Neutrophil (primary cell): ENCODE results near the gene RAB5B.
"Not testable (repeated sequence)": the region's sequence is repeated elsewhere in the genome, so short reads cannot be mapped to it uniquely, and the experiment has no call there.

ENCODE experiments used
- H3K27ac ChIP-seq: fragments of 200-600 bp; sonication (generic); 2 replicates; pipeline ENCODE4 v1.5.1; 2016; ENCODE audit warnings: mild to moderate bottlenecking, moderate library complexity
- H3K27me3 ChIP-seq: fragments of 200-600 bp; sonication (generic); 2 replicates; pipeline ENCODE4 v1.6.0; 2016; ENCODE audit warnings: mild to moderate bottlenecking
- H3K36me3 ChIP-seq: fragments of 200-600 bp; sonication (generic); 2 replicates; pipeline ENCODE4 v1.5.1; 2017
- H3K4me1 ChIP-seq, 2 experiments: fragments of 200-600 bp in 1 of 2; sonication (generic) in 1 of 2; 1 replicate in 1 of 2; 2 replicates in 1 of 2; pipeline versions ENCODE4 v1.5.1 to v1.6.1; 2013 to 2016; ENCODE audit warnings: low read depth in 1 of 2, low read length in 1 of 2, mild to moderate bottlenecking in 1 of 2, moderate library complexity in 1 of 2; ENCODE audit not compliant: control insufficient read depth in 1 of 2, insufficient read depth in 1 of 2
- H3K4me3 ChIP-seq, 2 experiments: fragments of 200-600 bp in 1 of 2; sonication (generic) in 1 of 2; 1 replicate in 1 of 2; 2 replicates in 1 of 2; pipeline ENCODE4 v1.5.1; 2013 to 2016; ENCODE audit warnings: low read depth in 1 of 2, low read length in 1 of 2, mild to moderate bottlenecking in 1 of 2, moderate library complexity in 1 of 2
- H3K9me3 ChIP-seq: fragments of 200-600 bp; sonication (generic); 2 replicates; pipeline ENCODE4 v1.5.1; 2016
- TF ChIP-seq, protein P1 (sequence below): fragments of 200-600 bp; sonication (generic); IDR thresholded peaks from 2 replicates; pipeline ENCODE4 v1.5.1; 2016; ENCODE audit warnings: antibody characterized with exemption

The RAB5B gene

DNA sequence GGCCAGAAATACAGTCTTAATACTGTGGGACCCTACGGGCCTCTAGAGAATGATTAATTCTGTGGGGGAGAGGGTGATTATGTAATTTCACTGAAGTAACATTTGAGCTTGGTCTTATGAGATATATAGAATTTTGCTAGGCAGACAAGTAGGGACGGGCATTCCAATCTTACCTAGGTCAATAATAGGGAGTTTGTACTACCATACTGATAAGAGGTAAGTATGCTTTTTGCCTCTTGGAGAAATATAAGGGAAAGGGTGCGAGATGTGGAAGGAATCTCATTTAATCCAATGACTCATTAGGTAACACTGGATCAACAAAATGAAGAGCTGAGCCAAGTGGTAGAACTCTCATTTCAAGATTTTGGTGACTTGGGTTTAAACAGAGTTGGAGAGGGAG is 5.2 kb downstream of the RAB5B start:
- H3K4me1 ChIP-seq = peaks cover 79 to 92% of the 10 kb centered on the region in 2 experiments
- H3K27ac ChIP-seq = peak overlapping the region; percentile 65
- H3K36me3 ChIP-seq = peaks cover 18% of the 10 kb centered on the region

DNA sequence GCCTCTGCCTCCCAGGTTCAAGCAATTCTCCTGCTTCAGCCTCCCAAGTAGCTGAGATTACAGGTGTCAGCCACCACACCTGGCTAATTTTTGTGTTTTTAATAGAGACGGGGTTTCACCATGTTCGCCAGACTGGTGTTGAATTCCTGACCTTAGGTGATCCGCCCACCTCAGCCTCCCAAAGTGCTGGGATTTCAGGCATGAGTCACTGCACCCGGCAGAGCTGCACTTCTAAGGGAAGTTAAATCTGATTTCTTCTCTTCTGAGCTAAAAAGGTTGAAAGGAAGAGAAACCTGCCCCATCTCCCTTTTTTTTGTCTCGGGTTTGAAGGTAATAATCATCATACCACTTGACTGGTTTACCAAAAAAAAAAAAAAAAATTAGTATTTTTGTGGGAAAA is 8.0 kb downstream of the RAB5B start:
- H3K27ac ChIP-seq = peak overlapping the region; percentile 73
- H3K4me3 ChIP-seq, H3K9me3 ChIP-seq, H3K27me3 ChIP-seq: not testable (repeated sequence)
- H3K4me1 ChIP-seq = peaks cover 74 to 86% of the 10 kb centered on the region in 2 experiments
- H3K36me3 ChIP-seq = peaks cover 30% of the 10 kb centered on the region

More for the DNA sequence above, 5.2 kb downstream of the RAB5B start:
- Histone ChIP-seq H3K9me3 (no peaks in the 10 kb centered on the region), H3K27me3 (no peaks in the 10 kb centered on the region), H3K4me3 (no peak overlapping the region)
- TF ChIP-seq, protein P1, sequence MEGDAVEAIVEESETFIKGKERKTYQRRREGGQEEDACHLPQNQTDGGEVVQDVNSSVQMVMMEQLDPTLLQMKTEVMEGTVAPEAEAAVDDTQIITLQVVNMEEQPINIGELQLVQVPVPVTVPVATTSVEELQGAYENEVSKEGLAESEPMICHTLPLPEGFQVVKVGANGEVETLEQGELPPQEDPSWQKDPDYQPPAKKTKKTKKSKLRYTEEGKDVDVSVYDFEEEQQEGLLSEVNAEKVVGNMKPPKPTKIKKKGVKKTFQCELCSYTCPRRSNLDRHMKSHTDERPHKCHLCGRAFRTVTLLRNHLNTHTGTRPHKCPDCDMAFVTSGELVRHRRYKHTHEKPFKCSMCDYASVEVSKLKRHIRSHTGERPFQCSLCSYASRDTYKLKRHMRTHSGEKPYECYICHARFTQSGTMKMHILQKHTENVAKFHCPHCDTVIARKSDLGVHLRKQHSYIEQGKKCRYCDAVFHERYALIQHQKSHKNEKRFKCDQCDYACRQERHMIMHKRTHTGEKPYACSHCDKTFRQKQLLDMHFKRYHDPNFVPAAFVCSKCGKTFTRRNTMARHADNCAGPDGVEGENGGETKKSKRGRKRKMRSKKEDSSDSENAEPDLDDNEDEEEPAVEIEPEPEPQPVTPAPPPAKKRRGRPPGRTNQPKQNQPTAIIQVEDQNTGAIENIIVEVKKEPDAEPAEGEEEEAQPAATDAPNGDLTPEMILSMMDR = no peak

DNA sequence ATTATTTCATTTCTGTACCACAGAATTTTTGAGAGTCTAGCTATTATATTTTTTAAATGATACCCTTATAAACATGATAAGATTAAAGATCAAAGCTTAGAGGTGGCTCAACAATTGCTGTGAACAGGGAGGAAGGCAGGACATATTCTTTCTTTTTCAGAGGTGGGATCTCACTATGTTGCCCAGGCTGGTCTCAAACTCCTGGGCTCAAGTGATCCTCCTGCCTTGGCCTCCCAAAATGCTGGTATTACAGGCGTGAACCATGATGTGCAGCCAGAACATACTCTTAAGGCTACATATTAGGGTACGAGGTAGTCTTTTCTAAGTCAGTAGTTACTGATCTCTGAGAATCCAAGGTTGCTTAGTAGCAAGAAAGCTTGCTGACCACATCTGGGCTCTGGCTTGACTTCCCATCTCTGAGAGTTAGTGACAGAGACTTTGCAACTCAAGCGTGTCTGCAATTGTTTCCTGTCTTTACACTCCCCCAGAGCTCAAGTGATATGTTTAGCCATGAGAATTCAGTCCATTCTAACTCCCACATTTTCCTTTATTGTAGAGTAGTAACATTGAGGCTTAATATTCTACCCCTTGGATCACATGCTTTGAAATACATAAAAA is 8.6 kb downstream of the RAB5B start:
- no peaks in the 10 kb centered on the region for H3K27me3 ChIP-seq
- TF ChIP-seq, protein P1 = no peak
- peak overlapping the region; percentile 73 for H3K27ac ChIP-seq
- H3K9me3 ChIP-seq = no peaks in the 10 kb centered on the region
- H3K36me3 ChIP-seq = peaks cover 36% of the 10 kb centered on the region
- peaks cover 69 to 80% of the 10 kb centered on the region in 2 experiments for H3K4me1 ChIP-seq
- no peak overlapping the region for H3K4me3 ChIP-seq

DNA sequence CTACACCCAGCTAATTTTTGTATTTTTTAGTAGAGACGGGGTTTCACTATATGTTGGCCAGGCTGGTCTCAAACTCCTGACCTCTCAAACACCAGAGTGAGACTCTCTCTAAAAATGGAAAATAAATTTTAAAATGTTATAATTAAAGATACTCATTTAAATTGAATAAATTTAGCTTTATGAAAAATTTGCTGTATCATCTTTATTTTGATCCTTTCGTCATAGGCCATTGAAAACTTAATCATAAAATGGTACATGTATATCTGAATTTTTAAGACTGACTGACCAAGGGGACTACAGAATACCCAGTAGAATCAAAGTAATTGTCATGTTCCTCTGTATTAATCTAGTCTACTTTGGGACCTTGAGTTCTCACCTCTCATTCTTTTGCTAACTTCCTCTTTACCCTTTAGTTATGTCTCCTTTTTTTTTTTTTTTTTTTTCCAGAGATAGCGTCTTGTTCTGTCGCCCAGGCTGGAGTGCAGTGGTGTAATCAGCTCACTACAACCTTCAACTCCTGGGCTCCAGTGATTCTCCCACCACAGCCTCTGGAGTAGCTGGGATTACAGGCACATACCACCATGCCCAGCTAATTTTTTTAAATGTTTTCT is 9.5 kb downstream of the RAB5B start:
- TF ChIP-seq, protein P1 = no peak
- no peak overlapping the region for H3K4me3 ChIP-seq
- H3K36me3 ChIP-seq = peaks cover 45% of the 10 kb centered on the region
- peak overlapping the region; percentile 73 for H3K27ac ChIP-seq
- no peaks in the 10 kb centered on the region for H3K9me3 ChIP-seq
- no peaks in the 10 kb centered on the region for H3K27me3 ChIP-seq
- H3K4me1 ChIP-seq = peaks cover 60 to 72% of the 10 kb centered on the region in 2 experiments

DNA sequence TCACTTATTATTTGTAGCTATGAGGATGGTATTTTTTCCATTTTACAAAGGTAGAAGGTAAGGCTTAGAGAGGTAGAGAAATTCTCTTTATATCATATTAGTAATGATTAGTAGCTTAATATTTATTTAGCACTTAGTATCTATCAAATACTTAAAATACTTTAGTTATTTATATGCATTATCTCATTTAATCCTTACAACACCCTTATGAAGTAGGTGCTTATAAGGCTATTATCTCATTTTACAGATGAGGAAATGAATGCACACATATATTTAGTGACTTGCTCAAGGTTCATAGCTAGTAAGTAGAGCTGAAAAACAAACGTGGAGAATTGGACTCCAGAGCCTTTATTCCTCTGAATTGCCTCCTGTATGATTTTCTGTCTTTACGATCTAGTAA is 11.0 kb downstream of the RAB5B start:
- Histone ChIP-seq H3K27ac (peak overlapping the region; percentile 73), H3K9me3 (no peaks in the 10 kb centered on the region), H3K27me3 (no peaks in the 10 kb centered on the region), H3K36me3 (peaks cover 60% of the 10 kb centered on the region), H3K4me3 (no peak overlapping the region), H3K4me1 (peaks cover 46 to 57% of the 10 kb centered on the region in 2 experiments)
- TF ChIP-seq, protein P1 = no peak

DNA sequence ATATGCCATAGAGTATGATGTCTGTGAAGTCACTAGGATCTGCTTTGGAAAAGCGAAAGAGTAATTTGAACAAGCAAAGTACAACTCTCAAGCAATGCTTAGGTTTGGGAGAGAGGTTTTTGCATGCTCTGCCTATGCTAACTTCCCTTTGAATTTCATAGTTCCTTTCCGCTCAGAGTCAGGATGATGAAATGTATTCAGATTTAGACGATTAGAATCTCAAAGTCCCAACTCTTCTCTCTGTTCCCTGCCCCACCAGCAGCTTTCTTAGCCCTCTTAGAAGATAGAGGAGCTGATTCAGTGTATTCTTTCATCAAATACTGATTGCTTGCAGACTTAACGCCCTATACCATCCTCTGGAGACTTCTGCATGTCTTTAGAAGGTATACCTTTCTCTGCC is 11.5 kb downstream of the RAB5B start:
- TF ChIP-seq, protein P1 = no peak
- Histone ChIP-seq H3K4me3 (no peak overlapping the region), H3K27ac (peak overlapping the region; percentile 73), H3K36me3 (peaks cover 63% of the 10 kb centered on the region), H3K9me3 (no peaks in the 10 kb centered on the region), H3K27me3 (no peaks in the 10 kb centered on the region), H3K4me1 (peaks cover 46 to 53% of the 10 kb centered on the region in 2 experiments)

DNA sequence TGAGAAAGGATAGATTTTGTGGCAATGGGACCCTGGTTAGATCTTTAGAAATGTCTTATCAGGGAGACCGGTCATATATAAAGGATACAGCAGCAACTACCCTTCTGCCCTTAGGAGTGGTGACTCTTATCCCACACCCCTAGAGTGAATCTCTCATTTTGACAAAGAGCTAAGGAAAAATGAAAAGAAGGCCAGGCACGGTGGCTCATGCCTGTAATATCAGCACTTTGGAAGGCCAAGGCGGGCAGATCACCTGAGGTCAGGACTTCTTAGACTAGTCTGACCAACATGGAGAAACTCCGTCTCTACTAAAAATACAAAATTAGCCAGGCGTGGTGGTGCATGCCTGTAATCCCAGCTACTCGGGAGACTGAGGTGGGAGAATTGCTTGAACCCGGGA is 12.1 kb downstream of the RAB5B start:
- Histone ChIP-seq H3K4me1 (peaks cover 46 to 58% of the 10 kb centered on the region in 2 experiments), H3K36me3 (peaks cover 63% of the 10 kb centered on the region), H3K27ac (peak overlapping the region; percentile 73)
- H3K27me3 ChIP-seq, H3K4me3 ChIP-seq, H3K9me3 ChIP-seq: not testable (repeated sequence)
